HEK293 (cell line): ENCODE measurements around the gene ZFAND5.
A peak's percentile ranks its signal among the peaks of the same experiment; 100 is the strongest.

ENCODE experiments used
- BCL11B ChIP-seq: fragments of 450-650 bp; formaldehyde crosslinking; IDR thresholded peaks from 2 replicates; pipeline ENCODE4 v1.5.1; 2016; ENCODE audit warnings: low read depth, missing biosample characterization, missing genetic modification characterization
- GLIS1 ChIP-seq: fragments of 450-650 bp; formaldehyde crosslinking; IDR thresholded peaks from 2 replicates; pipeline ENCODE4 v1.5.1; 2016; ENCODE audit warnings: missing biosample characterization, missing genetic modification characterization
- GLIS2 ChIP-seq: fragments of 450-650 bp; formaldehyde crosslinking; IDR thresholded peaks from 2 replicates; pipeline ENCODE4 v1.5.1; 2016; ENCODE audit warnings: missing biosample characterization, missing genetic modification characterization
- HOXA7 ChIP-seq: sonication (generic); formaldehyde crosslinking; IDR thresholded peaks from 2 replicates; pipeline ENCODE4 v1.8.1; 2022; ENCODE audit warnings: missing genetic modification reagents, borderline replicate concordance
- KLF10 ChIP-seq: fragments of 450-650 bp; IDR thresholded peaks from 2 replicates; pipeline ENCODE4 v1.5.1; 2018; ENCODE audit warnings: missing biosample characterization, mild to moderate bottlenecking, missing genetic modification characterization
- OSR2 ChIP-seq: fragments of 450-650 bp; formaldehyde crosslinking; IDR thresholded peaks from 2 replicates; pipeline ENCODE4 v1.5.1; 2016; ENCODE audit warnings: missing biosample characterization, missing genetic modification characterization
- OVOL3 ChIP-seq: fragments of 450-650 bp; formaldehyde crosslinking; IDR thresholded peaks from 2 replicates; pipeline ENCODE4 v1.5.1; 2016; ENCODE audit warnings: missing biosample characterization, missing genetic modification characterization
- PRDM4 ChIP-seq: fragments of 450-650 bp; formaldehyde crosslinking; IDR thresholded peaks from 2 replicates; pipeline ENCODE4 v1.5.1; 2017; ENCODE audit warnings: missing biosample characterization, missing genetic modification characterization
- SALL2 ChIP-seq: fragments of 450-650 bp; formaldehyde crosslinking; IDR thresholded peaks from 2 replicates; pipeline ENCODE4 v1.5.0; 2017; ENCODE audit warnings: missing biosample characterization, mild to moderate bottlenecking, missing genetic modification characterization, borderline replicate concordance
- SCRT1 ChIP-seq: fragments of 450-650 bp; formaldehyde crosslinking; IDR thresholded peaks from 2 replicates; pipeline ENCODE4 v1.5.1; 2016; ENCODE audit warnings: missing biosample characterization, missing genetic modification characterization, borderline replicate concordance
- TRIM28 ChIP-seq: IDR thresholded peaks from 2 replicates; pipeline ENCODE4 v1.6.1; 2011; ENCODE audit warnings: low read length, control low read depth, borderline replicate concordance
- ZBTB17 ChIP-seq: fragments of 450-650 bp; formaldehyde crosslinking; IDR thresholded peaks from 2 replicates; pipeline ENCODE4 v1.5.1; 2016; ENCODE audit warnings: missing biosample characterization, missing genetic modification characterization
- ZIC2 ChIP-seq: fragments of 450-650 bp; formaldehyde crosslinking; IDR thresholded peaks from 2 replicates; pipeline ENCODE4 v1.5.1; 2016; ENCODE audit warnings: missing biosample characterization, missing genetic modification characterization
- ZNF169 ChIP-seq: fragments of 450-650 bp; formaldehyde crosslinking; IDR thresholded peaks from 2 replicates; pipeline ENCODE4 v1.5.1; 2016; ENCODE audit warnings: missing biosample characterization, missing genetic modification characterization
- ZNF174 ChIP-seq: fragments of 450-650 bp; formaldehyde crosslinking; IDR thresholded peaks from 2 replicates; pipeline ENCODE4 v1.5.0; 2017; ENCODE audit warnings: missing biosample characterization, mild to moderate bottlenecking, missing genetic modification characterization
- ZNF518A ChIP-seq: fragments of 450-650 bp; formaldehyde crosslinking; conservative IDR thresholded peaks from 2 replicates; pipeline ENCODE4 v1.5.1; 2016; ENCODE audit warnings: low read depth, missing biosample characterization, missing genetic modification characterization
- ZNF530 ChIP-seq: fragments of 450-650 bp; formaldehyde crosslinking; IDR thresholded peaks from 2 replicates; pipeline ENCODE4 v1.5.1; 2016; ENCODE audit warnings: low read depth, missing biosample characterization, missing genetic modification characterization
- ZNF600 ChIP-seq: fragments of 450-650 bp; formaldehyde crosslinking; IDR thresholded peaks from 2 replicates; pipeline ENCODE4 v1.5.1; 2016; ENCODE audit warnings: missing biosample characterization, missing genetic modification characterization
- ZNF624 ChIP-seq: fragments of 450-650 bp; formaldehyde crosslinking; IDR thresholded peaks from 2 replicates; pipeline ENCODE4 v1.5.1; 2017; ENCODE audit warnings: missing biosample characterization, missing genetic modification characterization
- ZNF629 ChIP-seq: fragments of 450-650 bp; formaldehyde crosslinking; IDR thresholded peaks from 2 replicates; pipeline ENCODE4 v1.5.1; 2017; ENCODE audit warnings: missing biosample characterization, missing genetic modification characterization
- ZNF704 ChIP-seq: fragments of 450-650 bp; formaldehyde crosslinking; IDR thresholded peaks from 2 replicates; pipeline ENCODE4 v1.5.1; 2016; ENCODE audit warnings: missing biosample characterization, missing genetic modification characterization
- ZNF792 ChIP-seq: fragments of 450-650 bp; formaldehyde crosslinking; IDR thresholded peaks from 2 replicates; pipeline ENCODE4 v1.5.1; 2016; ENCODE audit warnings: missing biosample characterization, missing genetic modification characterization
- ZNF843 ChIP-seq: fragments of 450-650 bp; formaldehyde crosslinking; IDR thresholded peaks from 2 replicates; pipeline ENCODE4 v1.5.1; 2016; ENCODE audit warnings: missing biosample characterization, missing genetic modification characterization
- ZSCAN4 ChIP-seq: fragments of 450-650 bp; formaldehyde crosslinking; IDR thresholded peaks from 2 replicates; pipeline ENCODE4 v1.5.1; 2017; ENCODE audit warnings: missing biosample characterization, missing genetic modification characterization

ZFAND5 gene

GRCh38 chr9:72315510-72316311, 49.3 kb downstream of the ZFAND5 start (continued):
- no peak; the same call in 1 of the 2 replicates for TF ChIP-seq GLIS1 (tag by site-specific recombination)
- TF ChIP-seq ZBTB17 = no peak
- no peak for TF ChIP-seq ZNF704 (tag by site-specific recombination)
- TF ChIP-seq ZNF530 (tag by site-specific recombination) = no peak
- no peak for TF ChIP-seq HOXA7
- TF ChIP-seq ZNF843 (tag by site-specific recombination) = 0 out of 2 replicates have a peak, but pooled peaks have one; percentile 38
- no peak for TF ChIP-seq PRDM4
- peak; percentile 72 for TF ChIP-seq OSR2 (tag by site-specific recombination)
- TF ChIP-seq ZNF792 (tag by site-specific recombination) = no peak
- TF ChIP-seq SALL2 = no peak
- peak; percentile 89 for TF ChIP-seq SCRT1 (tag by site-specific recombination)
- peak; percentile 50; the same call in 1 of the 2 replicates for TF ChIP-seq ZNF600 (tag by site-specific recombination)
- no peak for TF ChIP-seq KLF10 (tag by site-specific recombination)
- no peak; the same call in 1 of the 2 replicates for TF ChIP-seq ZSCAN4
- no peak for TF ChIP-seq ZNF169 (tag by site-specific recombination)
- TF ChIP-seq BCL11B = no peak
- TF ChIP-seq OVOL3 = no peak
- TF ChIP-seq ZNF629 (tag by site-specific recombination) = no peak
- no peak for TF ChIP-seq ZNF518A (tag by site-specific recombination)
- TF ChIP-seq TRIM28 = 0 out of 2 replicates have a peak, but pooled peaks have one; percentile 23
- peak; percentile 88 for TF ChIP-seq ZIC2 (tag by site-specific recombination)
- TF ChIP-seq ZNF174 (tag by site-specific recombination) = no peak
- TF ChIP-seq GLIS2 (tag by site-specific recombination) = 0 out of 2 replicates have a peak, but pooled peaks have one; percentile 3
- no peak for TF ChIP-seq ZNF624 (tag by site-specific recombination)
